Stimulated activated CD4-positive, alpha-beta T cell treated with anti-CD3 and anti-CD28 coated beads, Interleukin-2, amount 100 ng/mL, for 48 hours (primary cell): ENCODE results near the gene BPIFB2.
"Not testable (repeated sequence)": the region's sequence is repeated elsewhere in the genome, so short reads cannot be mapped to it uniquely, and the experiment has no call there.

ENCODE experiments used
- DNase-seq, 2 donors: peaks; one replicate each; pipeline ENCODE4 v3.0.0-alpha.2; 2020

Gene BPIFB2

DNA sequence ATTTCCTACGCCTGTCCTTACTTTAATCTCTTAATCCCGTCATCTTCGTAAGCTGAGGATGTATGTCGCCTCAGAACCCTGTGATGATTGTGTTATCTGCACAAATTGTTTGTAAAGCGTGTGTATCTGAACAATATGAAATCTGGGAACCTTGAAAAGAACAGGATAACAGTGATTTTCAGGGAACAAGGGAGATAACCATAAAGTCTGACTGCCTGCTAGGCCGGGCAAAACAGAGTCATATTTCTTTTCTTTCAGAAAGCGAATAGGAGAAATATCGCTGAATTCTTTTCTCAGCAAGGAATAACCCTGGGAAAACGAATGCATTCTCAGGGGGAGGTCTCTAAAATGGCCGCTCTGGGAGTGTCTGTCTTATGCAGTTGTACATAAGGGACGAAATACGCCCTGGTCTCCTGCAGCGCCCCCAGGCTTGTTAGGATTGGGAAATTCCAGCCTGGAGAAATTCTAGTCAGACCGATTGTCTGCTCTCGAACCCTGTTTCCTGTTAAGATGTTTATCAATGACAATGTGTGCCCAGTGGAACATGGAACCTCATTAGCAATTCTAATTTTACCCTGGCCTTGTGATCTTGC, 37.7 kb downstream of the BPIFB2 start:
- DNase-seq = not testable (repeated sequence)

DNA sequence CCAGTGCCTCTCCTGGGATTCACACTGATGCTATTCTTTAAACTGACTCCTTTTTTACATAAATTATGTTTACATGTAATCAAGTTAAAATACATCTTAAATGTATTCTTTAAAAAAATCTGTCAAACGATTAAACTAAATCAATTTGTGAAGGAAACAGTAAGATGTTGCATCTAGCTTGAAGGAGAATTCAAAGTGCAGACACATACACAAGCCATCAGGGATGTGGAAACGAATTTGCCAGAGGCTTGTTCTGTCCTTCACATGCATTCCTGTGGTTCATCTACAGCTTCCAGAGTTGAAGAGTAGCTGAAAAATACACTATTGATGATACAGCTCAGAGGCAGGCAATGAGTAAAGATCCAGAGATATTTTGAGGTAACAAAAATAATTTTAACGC, 38.9 kb downstream of the BPIFB2 start:
- no peak for DNase-seq

DNA sequence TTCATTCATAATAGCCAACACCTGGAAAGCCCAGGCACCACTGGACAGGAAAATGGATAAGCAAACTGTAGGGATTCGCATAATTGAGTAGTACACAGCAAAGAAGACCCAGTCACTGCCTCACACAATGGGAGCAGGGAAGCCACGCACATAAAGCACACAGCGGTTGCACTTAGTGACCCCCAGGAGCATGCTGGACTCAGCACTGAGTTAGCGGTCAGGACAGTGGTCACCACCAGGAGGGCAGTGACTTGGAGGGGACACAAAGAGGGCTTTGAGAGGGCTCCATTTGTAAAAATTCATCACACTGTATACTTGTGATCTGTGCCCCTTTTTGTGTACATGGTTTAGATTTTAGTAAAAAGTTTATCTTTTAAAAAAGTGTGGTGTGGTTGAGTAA, 43.8 kb downstream of the BPIFB2 start:
- DNase-seq = no peak

DNA sequence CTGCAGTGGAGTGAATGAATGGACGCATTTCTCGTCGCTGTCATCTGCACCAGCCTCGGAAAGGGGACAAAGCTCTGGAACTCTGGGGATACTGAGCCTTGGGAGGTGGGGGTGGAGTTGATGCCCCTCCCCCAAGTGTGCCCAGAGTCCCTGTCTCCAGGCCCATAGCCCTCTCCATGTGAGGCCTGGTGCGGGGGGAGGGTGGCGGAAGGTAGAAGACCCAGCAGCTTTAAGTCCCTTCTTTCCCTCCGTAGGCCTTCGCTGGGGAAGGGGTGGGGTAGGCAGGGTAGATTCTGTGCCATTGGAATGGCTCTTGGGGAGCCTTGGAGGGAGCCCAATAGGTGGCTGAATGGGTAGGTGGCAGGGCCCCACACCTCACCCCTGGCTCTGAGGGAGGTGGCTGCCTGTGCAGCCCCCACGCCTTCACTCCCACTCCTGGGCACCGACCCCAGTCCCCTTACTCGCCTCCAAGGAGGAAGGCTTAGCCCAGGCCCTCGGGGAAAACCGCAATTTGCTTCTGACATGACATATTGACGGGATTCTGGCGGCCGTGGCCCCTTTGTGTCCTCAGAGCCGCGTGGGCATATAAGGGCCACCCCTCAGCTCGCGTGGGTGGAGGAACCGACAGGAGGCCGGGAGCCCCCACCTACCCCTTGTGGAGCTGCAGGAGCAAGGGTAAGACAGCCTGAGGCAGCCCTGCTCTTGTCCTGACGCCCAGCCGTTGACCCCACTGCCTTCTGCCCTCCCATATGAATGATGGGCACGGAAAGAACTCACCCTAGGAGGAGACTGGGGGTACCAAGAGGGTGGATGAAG, 46.0 kb downstream of the BPIFB2 start, which contains the start of gene BPIFB3:
Gene BPIFB3 (plus strand): TSS at position 613 of the 816 bp plus-strand sequence. CDS start 1,533 bp downstream, outside the sequence.
- DNase-seq = no peak

DNA sequence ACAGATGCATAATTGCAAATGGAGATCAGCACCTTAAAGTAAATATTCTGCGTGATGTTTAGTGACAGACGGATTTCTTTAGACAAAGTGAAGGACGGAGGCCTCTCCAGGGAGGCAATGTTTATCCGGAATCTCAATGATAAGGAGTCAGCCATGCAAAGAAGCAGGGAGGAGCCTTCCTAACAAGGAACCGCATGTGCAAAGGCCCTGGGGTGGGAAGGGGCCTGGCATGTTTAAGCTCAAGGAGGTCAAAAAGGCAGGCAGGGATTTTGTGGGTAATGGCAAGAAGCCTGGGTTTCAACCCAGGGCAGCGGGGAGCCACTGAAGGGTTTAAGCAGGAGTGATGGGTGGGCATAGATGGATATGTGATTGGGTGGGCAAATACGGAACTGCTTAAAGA, 46.9 kb downstream of the BPIFB2 start:
- no peak for DNase-seq

DNA sequence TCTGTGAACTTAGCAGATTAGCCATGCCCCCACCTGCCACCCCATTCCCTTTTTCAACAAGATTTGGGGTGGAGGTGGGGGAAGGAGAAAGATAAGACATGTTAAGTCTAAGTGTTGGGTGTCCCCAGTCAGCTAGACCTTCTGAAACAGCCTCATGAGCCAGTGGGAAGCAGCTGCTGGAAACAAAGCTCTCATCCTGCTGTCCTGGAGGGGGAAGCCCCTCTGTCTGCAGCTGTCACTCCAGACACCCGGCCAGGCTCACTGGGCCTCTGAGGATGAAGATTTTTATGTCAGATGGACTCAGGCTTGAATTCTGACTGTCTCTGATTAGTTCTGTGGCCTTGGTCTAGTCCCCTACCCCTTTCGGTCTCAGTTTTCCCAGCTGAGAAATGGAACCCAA, 47.3 kb downstream of the BPIFB2 start:
- DNase-seq = no peak

DNA sequence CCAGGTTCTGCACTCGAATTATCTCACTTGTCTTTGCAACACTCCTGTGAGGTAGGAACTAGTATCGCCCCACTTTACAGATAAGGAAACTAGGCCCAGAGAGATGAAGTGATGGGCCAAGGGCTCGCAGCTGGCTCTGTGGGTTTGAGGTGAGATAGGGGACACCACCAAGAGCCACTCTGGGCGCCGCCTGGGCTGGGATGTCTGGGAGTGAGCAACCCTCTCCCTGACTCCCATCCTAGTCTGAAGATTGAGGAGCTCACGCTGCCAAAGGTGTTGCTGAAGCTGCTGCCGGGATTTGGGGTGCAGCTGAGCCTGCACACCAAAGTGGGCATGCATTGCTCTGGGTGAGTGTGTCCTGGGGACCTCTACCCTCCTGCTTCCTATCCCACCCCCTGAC, 51.6 kb downstream of the BPIFB2 start:
- DNase-seq = no peak

DNA sequence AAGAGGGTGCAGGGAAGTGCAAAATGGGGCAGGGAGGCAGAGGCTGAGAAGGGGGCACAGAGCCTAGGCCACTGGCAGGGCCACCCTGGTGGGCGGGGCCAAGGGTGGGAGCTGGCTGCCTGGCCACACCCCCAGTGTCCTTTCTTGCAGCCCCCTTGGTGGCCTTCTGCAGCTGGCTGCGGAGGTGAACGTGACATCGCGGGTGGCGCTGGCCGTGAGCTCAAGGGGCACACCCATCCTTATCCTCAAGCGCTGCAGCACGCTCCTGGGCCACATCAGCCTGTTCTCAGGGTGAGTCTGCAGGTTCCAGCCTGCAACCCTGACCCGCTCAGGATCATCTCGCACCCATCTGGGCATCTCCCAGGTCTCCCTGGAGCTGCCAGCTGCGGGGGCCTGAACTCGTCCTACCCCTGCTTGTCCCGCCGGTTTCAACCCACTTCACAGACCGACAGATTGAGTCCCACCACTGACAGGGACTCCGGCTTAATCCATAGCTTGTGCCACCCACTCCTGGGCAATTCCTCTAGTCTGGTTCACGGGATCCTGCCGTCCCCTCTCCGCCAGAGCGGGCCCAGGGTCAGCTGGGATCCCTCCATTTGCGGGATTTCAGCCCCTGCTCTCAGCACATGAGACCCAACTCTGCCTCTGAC, 52.4 kb downstream of the BPIFB2 start:
- no peak for DNase-seq

DNA sequence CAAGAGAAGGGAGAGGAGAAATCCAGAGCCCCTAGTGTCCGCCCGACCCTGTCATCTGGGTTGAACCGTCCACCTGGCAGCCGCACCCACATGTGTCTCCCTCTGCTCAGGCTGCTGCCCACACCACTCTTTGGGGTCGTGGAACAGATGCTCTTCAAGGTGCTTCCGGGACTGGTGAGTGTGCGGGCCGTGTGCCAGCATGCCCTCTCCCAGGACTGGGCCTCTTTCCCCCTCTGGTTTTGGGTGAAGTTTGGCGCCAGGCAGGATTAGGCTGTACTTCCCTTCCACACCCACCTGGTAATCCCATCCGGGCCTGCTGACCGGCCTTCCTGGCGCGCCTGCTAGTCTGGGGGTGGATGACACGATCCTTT, 54.1 kb downstream of the BPIFB2 start:
- no peak for DNase-seq

DNA sequence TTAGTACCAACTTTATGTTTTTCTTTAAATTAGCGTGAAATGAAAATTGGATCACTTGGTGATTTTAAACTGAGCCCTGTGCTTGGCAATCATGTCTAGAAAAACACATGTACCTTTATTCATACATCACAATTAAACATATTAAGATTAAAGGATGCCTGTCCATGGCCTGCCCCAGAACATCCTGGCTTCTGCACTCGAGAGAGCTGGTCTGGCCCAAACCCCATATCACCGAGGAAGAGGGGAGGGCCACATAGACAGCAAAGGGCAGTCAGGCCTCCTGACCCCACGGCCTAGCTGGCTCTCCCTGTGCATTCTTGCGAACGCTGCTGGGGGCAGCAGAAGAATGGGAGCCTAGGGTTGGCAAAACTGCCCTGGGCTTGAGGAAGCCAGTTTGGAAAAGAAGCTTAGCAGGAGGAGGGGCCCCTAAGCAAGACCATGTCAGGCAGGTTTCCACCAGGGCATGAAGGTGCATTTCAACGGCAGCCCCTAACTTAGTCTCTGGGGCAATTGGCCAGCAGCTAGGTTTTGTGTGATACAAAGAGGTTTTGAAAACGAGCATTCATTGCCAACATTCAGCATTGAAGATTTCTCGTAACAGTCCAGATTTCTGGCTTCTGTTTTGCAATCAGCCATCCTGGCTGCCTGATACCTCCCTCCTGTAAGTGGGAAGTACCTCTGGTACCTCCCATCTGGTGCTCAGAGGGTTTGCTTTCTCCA, 54.8 kb downstream of the BPIFB2 start:
- no peak for DNase-seq

DNA sequence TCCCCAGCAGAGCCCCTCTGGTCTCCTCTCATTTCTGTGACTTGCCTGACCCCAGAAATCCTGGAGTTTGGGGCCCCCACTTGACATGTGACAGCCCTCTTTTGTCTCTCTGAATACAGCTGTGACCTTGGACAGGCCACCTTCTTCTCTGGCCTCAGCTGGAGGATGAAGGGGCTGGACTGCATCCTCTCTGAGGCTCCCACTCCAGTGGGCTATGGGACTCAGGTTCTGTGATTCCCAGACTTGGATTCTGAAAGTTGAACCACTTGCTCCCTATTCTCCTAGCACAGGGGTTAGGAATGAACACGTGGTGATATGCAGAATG, 55.3 kb downstream of the BPIFB2 start:
- no peak for DNase-seq

DNA sequence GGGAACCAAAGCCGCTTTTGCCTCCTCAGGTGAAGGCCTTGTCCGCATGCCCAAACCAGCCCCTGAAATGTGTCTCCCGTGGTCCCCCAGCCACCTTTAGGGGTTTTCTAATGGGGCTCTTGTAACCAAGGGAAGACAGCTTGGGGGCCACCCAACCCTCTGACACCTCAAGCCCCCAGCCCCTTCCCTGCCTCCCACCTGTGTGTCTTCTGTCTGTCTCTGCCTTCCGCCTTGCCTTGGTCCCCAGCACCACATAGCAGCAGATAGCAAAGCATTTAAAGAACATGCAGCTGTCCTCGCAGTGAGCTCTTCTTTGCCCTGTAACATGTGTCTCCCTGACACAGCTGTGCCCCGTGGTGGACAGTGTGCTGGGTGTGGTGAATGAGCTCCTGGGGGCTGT, 55.8 kb downstream of the BPIFB2 start:
- DNase-seq = no peak

DNA sequence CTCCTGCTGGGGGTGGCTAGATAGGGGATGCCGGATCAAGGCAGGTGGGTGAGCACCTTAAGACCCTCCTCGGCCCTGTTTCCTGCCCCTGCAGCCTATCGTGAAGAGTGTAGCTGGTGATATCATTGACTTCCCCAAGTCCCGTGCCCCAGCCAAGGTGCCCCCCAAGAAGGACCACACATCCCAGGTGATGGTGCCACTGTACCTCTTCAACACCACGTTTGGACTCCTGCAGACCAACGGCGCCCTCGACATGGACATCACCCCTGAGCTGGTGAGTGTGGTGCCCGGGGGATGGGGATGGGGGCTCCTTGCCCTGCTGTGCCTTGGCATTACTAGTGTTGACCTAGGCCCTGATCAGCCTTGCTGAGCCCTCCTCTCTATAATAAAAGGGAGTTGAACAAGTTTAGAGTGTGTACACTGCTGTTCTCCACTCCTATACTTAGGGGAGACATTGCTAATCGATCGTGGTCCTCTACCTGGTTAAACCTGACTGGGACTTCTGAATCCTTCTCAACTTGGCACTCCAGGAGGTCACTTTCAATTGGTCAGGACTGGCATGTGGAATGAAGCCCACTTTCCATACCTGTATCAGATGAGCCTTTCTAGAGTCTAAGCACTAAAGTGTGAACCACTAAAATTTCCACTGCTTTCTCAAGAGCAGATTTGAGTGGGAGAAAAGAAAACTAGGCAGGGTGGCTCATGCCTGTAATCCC, 57.2 kb downstream of the BPIFB2 start:
- no peak for DNase-seq

DNA sequence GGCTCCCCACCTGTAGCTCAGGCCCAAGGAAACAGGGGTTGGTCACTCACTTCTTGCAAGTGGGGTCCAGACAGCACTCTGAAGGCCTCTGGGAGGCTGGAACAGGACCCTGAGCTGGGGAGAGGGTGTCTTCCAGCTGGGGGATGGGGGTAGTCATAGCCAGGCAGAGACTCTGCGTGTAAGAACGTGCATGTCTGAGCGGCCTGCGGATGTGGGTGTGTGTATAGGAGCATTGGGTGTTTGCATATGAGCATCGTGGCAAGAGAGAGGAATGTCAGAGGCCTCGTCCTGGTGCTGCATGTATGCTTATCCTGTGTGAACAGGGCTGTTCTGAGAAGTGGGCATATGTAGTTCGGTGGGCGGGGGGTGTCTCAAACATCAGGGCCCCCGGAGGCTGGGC, 58.3 kb downstream of the BPIFB2 start:
- DNase-seq = no peak

DNA sequence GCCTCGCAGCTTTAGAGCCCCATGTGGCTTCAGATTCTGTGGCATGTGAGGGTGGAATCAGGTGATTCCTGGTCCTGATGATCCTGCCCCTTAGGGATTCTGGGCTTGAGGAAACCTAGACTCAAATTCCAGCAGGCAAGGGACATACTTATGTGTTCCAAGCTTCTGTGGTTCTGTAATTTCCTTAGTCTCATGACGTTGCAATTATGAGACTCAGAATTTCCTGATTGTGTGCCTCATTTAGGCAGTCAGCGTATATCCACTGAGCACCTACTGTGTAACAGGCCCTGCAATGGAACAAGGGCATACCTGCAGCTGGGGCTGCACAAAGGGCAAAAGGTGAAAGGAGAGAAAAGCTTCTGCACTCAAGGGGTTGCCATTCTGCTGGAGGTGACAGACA, 60.3 kb downstream of the BPIFB2 start:
- no peak for DNase-seq

DNA sequence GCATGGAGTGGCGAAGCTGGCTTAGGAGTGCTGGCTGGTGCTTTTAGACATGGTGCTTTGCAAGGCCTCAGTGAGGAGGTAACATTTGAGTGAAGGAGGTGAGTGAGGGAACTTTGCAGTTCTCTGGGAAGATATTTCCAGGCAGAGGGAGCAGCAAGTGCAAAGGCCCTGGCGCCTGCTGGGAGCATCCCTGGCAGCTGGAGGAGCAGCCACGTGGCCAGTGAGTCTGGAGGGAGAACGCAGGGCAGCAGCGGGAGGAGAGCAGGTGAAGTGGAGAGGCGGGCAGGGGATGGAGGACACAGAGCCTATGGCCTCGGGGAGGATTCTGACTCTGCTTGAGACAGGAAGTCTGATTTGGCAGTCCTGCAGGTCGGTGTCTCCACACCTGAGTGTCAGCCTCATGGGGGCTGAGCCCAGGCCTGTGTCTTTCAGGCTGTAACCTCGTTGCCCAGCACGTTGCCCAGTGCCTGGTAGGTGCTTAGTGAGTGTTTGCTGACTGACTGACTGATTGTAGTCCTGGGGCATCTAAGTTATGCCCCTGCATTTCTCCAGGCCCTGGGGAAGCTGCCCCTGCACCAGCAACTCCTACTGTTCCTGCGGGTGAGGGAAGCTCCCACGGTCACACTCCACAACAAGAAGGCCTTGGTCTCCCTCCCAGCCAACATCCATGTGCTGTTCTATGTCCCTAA, 60.9 kb downstream of the BPIFB2 start:
- DNase-seq = no peak

DNA sequence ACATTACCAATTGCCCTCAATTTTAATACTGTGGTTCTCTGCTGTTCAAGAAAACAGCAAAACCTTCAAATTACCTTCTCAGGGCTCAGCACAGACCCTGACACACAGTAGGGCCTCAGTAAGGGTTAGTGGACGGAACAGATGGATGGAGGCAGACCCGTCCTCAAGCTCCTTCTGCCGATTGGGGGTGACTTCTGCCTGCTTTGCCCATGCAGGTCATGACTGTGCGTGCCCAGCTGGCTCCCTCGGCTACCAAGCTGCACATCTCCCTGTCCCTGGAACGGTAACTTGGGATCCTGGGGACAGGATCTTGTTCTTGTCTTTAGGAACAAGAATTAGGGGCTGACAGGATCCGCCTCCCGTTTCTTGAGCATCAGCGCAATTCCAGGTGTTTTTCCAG, 62.2 kb downstream of the BPIFB2 start:
- no peak for DNase-seq

DNA sequence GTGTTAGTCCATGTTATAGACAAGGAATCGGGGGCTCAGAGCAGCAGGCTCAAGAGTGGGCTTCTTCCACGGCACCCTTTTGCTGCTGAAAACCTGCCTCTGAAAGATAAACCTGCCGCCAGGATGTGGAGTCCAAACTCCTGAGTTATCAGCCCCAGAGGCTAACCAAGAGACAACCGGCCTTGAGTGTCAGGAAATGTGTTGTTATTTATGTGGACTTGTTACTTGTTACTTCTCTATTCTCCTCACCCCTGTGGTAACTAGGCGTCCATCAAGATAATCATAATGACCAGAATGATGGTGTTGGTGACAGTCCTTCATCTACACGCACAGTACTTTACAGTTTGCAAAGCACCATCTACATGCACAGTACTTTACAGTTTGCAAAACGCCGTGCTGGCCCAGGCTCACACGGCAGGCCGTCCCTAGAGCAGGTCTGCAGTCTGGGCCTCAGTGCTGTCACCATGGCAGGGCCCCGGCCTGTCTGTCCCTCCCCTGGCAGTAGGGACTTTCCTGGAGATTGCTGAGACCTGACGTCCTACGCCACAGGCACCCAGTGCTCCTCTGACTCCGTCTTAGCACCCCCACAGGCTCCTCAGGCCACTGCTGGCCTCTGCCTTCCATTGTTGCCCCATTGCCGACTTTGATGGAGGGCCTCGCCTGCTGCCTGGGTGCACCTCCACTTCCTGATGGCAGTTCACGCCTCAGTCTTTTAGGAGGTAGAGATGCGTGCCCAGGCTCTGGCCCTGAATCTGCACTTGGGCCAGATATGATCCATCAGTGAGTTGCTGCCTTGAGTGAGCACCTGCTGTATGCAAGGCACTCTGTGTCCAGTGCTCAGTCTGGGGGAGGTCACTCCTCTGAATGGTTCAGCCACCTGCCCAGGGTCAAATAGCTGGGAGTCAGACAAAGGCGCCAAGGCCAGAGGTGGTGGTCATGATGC, 62.9 kb downstream of the BPIFB2 start:
- no peak for DNase-seq

DNA sequence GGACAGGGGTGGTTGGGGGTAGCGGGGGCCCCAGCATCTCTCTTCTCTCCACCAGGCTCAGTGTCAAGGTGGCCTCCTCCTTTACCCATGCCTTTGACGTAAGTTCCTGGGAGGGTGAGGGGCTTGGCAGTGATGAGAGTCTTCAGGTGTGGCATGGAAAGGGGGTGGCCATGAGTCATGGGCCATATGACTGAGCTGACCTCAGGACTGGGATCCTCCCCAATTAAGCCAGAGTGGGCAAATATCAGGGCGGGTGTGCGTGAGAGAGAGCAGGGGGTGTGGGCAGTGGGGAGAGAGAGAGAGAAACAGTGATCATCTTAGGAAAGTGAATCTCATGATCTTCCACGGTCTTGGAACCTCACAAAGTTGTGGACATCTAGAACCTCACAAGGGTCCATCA, 63.7 kb downstream of the BPIFB2 start:
- no peak for DNase-seq

DNA sequence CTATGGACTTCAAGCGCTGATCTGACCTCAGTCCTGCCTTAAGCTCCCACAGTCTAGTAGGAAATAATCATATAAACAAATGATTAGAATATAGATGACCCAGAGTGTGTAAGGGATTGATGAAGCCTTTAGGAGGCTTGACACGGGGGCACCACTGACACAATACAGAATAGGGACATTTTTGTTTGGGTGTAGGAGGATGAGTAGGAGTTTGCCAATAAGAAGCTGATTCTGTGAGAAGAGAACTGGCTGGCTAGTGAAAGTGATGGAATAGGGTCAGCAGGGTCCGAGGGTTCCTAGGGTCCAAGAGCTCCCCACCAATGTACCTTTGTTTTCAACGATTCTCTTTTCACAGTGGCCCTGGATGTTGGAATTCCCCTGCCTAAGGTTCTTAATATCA, 64.9 kb downstream of the BPIFB2 start:
- no peak for DNase-seq

DNA sequence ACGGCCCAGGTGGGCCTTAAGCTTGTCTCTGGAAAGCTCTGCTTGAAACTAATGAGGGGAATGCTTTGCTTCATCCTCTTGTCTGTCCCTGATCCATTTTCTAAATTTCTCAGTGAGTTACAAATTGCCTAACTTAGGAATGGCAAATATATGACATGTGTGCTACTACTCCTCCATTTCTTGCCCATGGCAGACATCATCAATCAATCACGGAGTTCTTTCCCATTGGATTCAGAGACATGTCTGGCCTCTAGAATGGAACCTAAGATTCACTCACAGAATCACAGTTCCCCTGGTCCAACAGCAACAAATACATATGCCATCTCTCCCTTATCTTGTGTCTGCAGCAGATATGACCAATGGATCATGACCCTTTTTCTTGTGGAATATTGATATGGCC, 65.3 kb downstream of the BPIFB2 start:
- DNase-seq = no peak
